ENCODE results near the gene COL3A1. TPM values are rescaled to one million over a fixed set of nuclear protein-coding genes. Genes with fewer than 3 reads are reported as not detected.

Gene COL3A1
- polyA plus RNA-seq, 3 donors: not detected

- H3K79me2 ChIP-seq (ENCODE audit: insufficient read depth, low read length): no peaks in the 10 kb centered on the region
- no peaks in the 10 kb centered on the region for H3K9me3 ChIP-seq (replicated peaks in 1 of 2; ENCODE audit: control insufficient read depth in 1 of 2, insufficient read depth in 1 of 2, low read length in 2 of 2)
- intact Hi-C loops (cut with micrococcal nuclease): no loop called here
- TF ChIP-seq CTCF (IDR thresholded peaks at IDR 0.05): no peak
- H3K36me3 ChIP-seq (replicated peaks in 1 of 2; ENCODE audit: control insufficient read depth in 1 of 2, insufficient read depth in 2 of 2, low read length in 2 of 2): no peaks in the 10 kb centered on the region
- H3K27me3 ChIP-seq (ENCODE audit: control insufficient read depth in 2 of 2, insufficient read depth in 2 of 2, low read length in 2 of 2): no peaks in the 10 kb centered on the region
- no peak overlapping the region for H3K4me2 ChIP-seq (replicated peaks; ENCODE audit: extremely low read depth, low read length, poor library complexity, severe bottlenecking)
- Mint-ChIP-seq H3K4me1 (no peaks in the 10 kb centered on the region), H3K27me3 (ENCODE audit: low read depth in 3 of 3) (peaks cover 0 to 1% (median 0%) of the 10 kb centered on the region in 3 donors), H3K4me3 (no peak overlapping the region), H3K36me3 (no peaks in the 10 kb centered on the region), H3K27ac (no peak overlapping the region), H3K9me3 (peaks cover 0 to 4% (median 0%) of the 10 kb centered on the region in 7 donors)
- no peak overlapping the region for H2AFZ ChIP-seq (ENCODE audit: insufficient read depth, low read depth, low read length, poor library complexity, severe bottlenecking)
- no peak overlapping the region for H3K9ac ChIP-seq (ENCODE audit: insufficient read depth, low read length, poor library complexity, severe bottlenecking)
- no peaks in the 10 kb centered on the region for H4K20me1 ChIP-seq (ENCODE audit: insufficient read depth, low read length)
- no peaks in the 10 kb centered on the region for H3K4me1 ChIP-seq (ENCODE audit: control insufficient read depth in 1 of 2, insufficient read depth in 2 of 2, low read length in 2 of 2)
- DNase-seq: no peak
- WGBS (ENCODE audit: insufficient coverage): no CpG with 5 or more reads among the region's 3 CpGs
- H3K27ac ChIP-seq (ENCODE audit: low read depth in 1 of 2, low read length in 2 of 2): no peak overlapping the region
- H3K4me3 ChIP-seq (replicated peaks in 1 of 3; ENCODE audit: low read depth in 2 of 3, low read length in 3 of 3): no peak overlapping the region
These were observed 532 bp upstream of the COL3A1 start for GRCh38 chr2:188973641-188974040.

- H3K27ac ChIP-seq (ENCODE audit: low read depth in 1 of 2, low read length in 2 of 2): no peak overlapping the region
- intact Hi-C loops (cut with micrococcal nuclease): no loop called here
- no peaks in the 10 kb centered on the region for H3K4me1 ChIP-seq (ENCODE audit: control insufficient read depth in 1 of 2, insufficient read depth in 2 of 2, low read length in 2 of 2)
- peaks cover 0 to 4% (median 0%) of the 10 kb centered on the region in 7 donors for H3K9me3 Mint-ChIP-seq
- no peak for TF ChIP-seq CTCF (IDR thresholded peaks at IDR 0.05)
- no peak overlapping the region for H3K4me3 Mint-ChIP-seq
- no peaks in the 10 kb centered on the region for H3K4me1 Mint-ChIP-seq
- H3K4me2 ChIP-seq (replicated peaks; ENCODE audit: extremely low read depth, low read length, poor library complexity, severe bottlenecking): no peak overlapping the region
- no peak overlapping the region for H3K9ac ChIP-seq (ENCODE audit: insufficient read depth, low read length, poor library complexity, severe bottlenecking)
- no peaks in the 10 kb centered on the region for H3K36me3 Mint-ChIP-seq
- 100% methylated on average over 1 of the region's 1 CpG for WGBS (ENCODE audit: insufficient coverage)
- no peak for DNase-seq
- no peaks in the 10 kb centered on the region for H3K27me3 ChIP-seq (ENCODE audit: control insufficient read depth in 2 of 2, insufficient read depth in 2 of 2, low read length in 2 of 2)
- H3K27me3 Mint-ChIP-seq (ENCODE audit: low read depth in 3 of 3): peaks cover 0 to 2% (median 0%) of the 10 kb centered on the region in 3 donors
- no peaks in the 10 kb centered on the region for H3K79me2 ChIP-seq (ENCODE audit: insufficient read depth, low read length)
- no peaks in the 10 kb centered on the region for H3K36me3 ChIP-seq (replicated peaks in 1 of 2; ENCODE audit: control insufficient read depth in 1 of 2, insufficient read depth in 2 of 2, low read length in 2 of 2)
- H3K9me3 ChIP-seq (replicated peaks in 1 of 2; ENCODE audit: control insufficient read depth in 1 of 2, insufficient read depth in 1 of 2, low read length in 2 of 2): no peaks in the 10 kb centered on the region
- no peak overlapping the region for H2AFZ ChIP-seq (ENCODE audit: insufficient read depth, low read depth, low read length, poor library complexity, severe bottlenecking)
- H3K27ac Mint-ChIP-seq: no peak overlapping the region
- H4K20me1 ChIP-seq (ENCODE audit: insufficient read depth, low read length): no peaks in the 10 kb centered on the region
- H3K4me3 ChIP-seq (replicated peaks in 1 of 3; ENCODE audit: low read depth in 2 of 3, low read length in 3 of 3): no peak overlapping the region
These were observed 1.4 kb downstream of the COL3A1 start for GRCh38 chr2:188975497-188976102.

All from CD14-positive monocyte (primary cell).